ENCODE results near the gene FAM181A.

- no peak for TF ChIP-seq CTCF (IDR thresholded peaks at IDR 0.05)
- TF ChIP-seq POLR2A (IDR thresholded peaks at IDR 0.05), result no peak
These were observed 2.5 kb downstream of the FAM181A start for GRCh38 chr14:93929657-93930056.

Data from lower leg skin (tissue), 3 donors.